Panc1 (cell line): Measurements from ENCODE around the gene LSS.
"Not testable (repeated sequence)": the region's sequence is repeated elsewhere in the genome, so short reads cannot be mapped to it uniquely, and the experiment has no call there.

Source experiments
- CTCF ChIP-seq: fragments of 450-650 bp; IDR thresholded peaks from 2 replicates; pipeline ENCODE4 v1.5.1; 2017; ENCODE audit warnings: mild to moderate bottlenecking
- REST ChIP-seq, 2 experiments: IDR thresholded peaks; 2 replicates each; pipeline ENCODE4 v1.6.1; 2011 to 2012; ENCODE audit warnings: low read depth in 2 of 2, control low read depth in 1 of 2, low read length in 1 of 2, mild to moderate bottlenecking in 1 of 2, moderate library complexity in 1 of 2; ENCODE audit not compliant: insufficient read depth in 1 of 2

DNA sequence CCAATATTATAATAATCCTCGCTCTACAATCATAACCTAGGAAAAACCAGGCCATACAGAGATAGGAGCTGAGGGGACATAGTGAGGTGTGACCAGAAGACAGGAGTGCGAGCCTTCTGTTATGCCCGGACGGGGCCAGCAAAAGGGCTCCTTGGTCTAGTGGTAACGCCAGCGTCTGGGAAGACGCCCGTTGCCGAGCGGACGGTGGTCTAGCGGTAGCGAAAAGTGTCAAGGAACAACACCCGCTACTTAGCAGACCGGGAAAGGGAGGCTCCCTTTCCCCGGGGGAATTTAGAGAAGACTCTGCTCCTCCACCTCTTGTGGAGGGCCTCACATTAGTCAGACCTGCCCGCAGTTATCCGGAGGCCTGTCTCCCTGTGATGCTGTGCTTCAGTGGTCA lies 4.9 kb downstream of the LSS start:
- TF ChIP-seq CTCF; REST (IDR thresholded peaks at IDR 0.05; ENCODE audit: insufficient read depth in 1 of 2, low read depth in 2 of 2, low read length in 1 of 2): not testable (repeated sequence)
